WTC11 (cell line): Measurements from ENCODE around the gene RENBP. TPM values are rescaled to one million over a fixed set of nuclear protein-coding genes. Genes with fewer than 3 reads are reported as not detected.

Experiments used
- ATAC-seq: fragments of 200-7000 bp; cut with Tn5 transposase; 2 replicates; pipeline ENCODE4 v1.10.0; 2021; ENCODE audit warnings: mild to moderate bottlenecking, moderate library complexity
- CTCF ChIA-PET: fragments of 300-600 bp; sonication (Branson Sonifier 250); formaldehyde crosslinking; loops from one replicate; lab custom pipeline; 2021; ENCODE audit warnings: antibody characterized with exemption; lab: Charles Lee
- POLR2A ChIA-PET: fragments of 350-600 bp; sonication (Branson Sonifier 250); formaldehyde crosslinking; loops from one replicate; lab custom pipeline; 2021; ENCODE audit warnings: antibody characterized with exemption; lab: Charles Lee
- DNase-seq: peaks from one replicate; pipeline ENCODE4 v3.0.0; 2021; ENCODE audit warnings: low spot score
- H3K27ac Mint-ChIP-seq: 2 replicates; pipeline ENCODE4 v1.8.0; 2021; ENCODE audit warnings: mixed read lengths
- H3K27me3 Mint-ChIP-seq: 2 replicates; pipeline ENCODE4 v1.8.0; 2021; ENCODE audit warnings: low read depth, mild to moderate bottlenecking, moderate library complexity, mixed read lengths
- H3K36me3 Mint-ChIP-seq: 2 replicates; pipeline ENCODE4 v1.8.0; 2021; ENCODE audit warnings: mixed read lengths
- H3K4me1 Mint-ChIP-seq: 2 replicates; pipeline ENCODE4 v1.8.0; 2022; ENCODE audit warnings: mixed read lengths
- H3K4me3 Mint-ChIP-seq: 2 replicates; pipeline ENCODE4 v1.8.0; 2021; ENCODE audit warnings: mild to moderate bottlenecking, moderate library complexity, mixed read lengths
- H3K9me3 Mint-ChIP-seq: 2 replicates; pipeline ENCODE4 v1.8.0; 2021; ENCODE audit warnings: mixed read lengths
- ATF1 ChIP-seq: sonication (generic); formaldehyde crosslinking; IDR thresholded peaks from 2 replicates; pipeline ENCODE4 v1.8.1; 2023; ENCODE audit warnings: mild to moderate bottlenecking, moderate library complexity, missing genetic modification reagents
- E2F5 ChIP-seq: sonication (generic); formaldehyde crosslinking; IDR thresholded peaks from 2 replicates; pipeline ENCODE4 v1.8.1; 2022; ENCODE audit warnings: mild to moderate bottlenecking, moderate library complexity, missing genetic modification reagents
- HMGXB4 ChIP-seq: sonication (generic); formaldehyde crosslinking; IDR thresholded peaks from 2 replicates; pipeline ENCODE4 v1.8.1; 2023; ENCODE audit warnings: mild to moderate bottlenecking, moderate library complexity, missing genetic modification reagents
- IRF1 ChIP-seq: sonication (generic); formaldehyde crosslinking; IDR thresholded peaks from 2 replicates; pipeline ENCODE4 v1.8.0; 2023; ENCODE audit warnings: missing genetic modification reagents
- MXD4 ChIP-seq: fragments of 250-450 bp; sonication (Bioruptor Pico); IDR thresholded peaks from 2 replicates; pipeline ENCODE4 v1.8.0; 2021; ENCODE audit warnings: mild to moderate bottlenecking, moderate library complexity, borderline replicate concordance
- MYBL2 ChIP-seq: sonication (generic); formaldehyde crosslinking; IDR thresholded peaks from 2 replicates; pipeline ENCODE4 v1.8.1; 2023; ENCODE audit warnings: mild to moderate bottlenecking, moderate library complexity, missing genetic modification reagents
- NFE2L1 ChIP-seq: sonication (generic); formaldehyde crosslinking; IDR thresholded peaks from 2 replicates; pipeline ENCODE4 v1.8.1; 2023; ENCODE audit warnings: missing genetic modification reagents
- NR1H2 ChIP-seq: sonication (generic); formaldehyde crosslinking; IDR thresholded peaks from 2 replicates; pipeline ENCODE4 v1.9.0; 2021; ENCODE audit warnings: mild to moderate bottlenecking, moderate library complexity, missing genetic modification reagents
- SMAD3 ChIP-seq: sonication (generic); formaldehyde crosslinking; IDR thresholded peaks from 2 replicates; pipeline ENCODE4 v1.8.0; 2022; ENCODE audit warnings: missing genetic modification reagents, mild to moderate bottlenecking, borderline replicate concordance
- SP1 ChIP-seq: sonication (generic); formaldehyde crosslinking; conservative IDR thresholded peaks from 2 replicates; pipeline ENCODE4 v1.8.1; 2022; ENCODE audit warnings: missing genetic modification reagents
- ZBTB21 ChIP-seq: sonication (generic); formaldehyde crosslinking; IDR thresholded peaks from 2 replicates; pipeline ENCODE4 v1.8.1; 2023; ENCODE audit warnings: mild to moderate bottlenecking, missing genetic modification reagents, borderline replicate concordance
- ZNF121 ChIP-seq: sonication (generic); formaldehyde crosslinking; IDR thresholded peaks from 2 replicates; pipeline ENCODE4 v1.8.0; 2023; ENCODE audit warnings: missing genetic modification reagents
- ZNF138 ChIP-seq: sonication (generic); formaldehyde crosslinking; conservative IDR thresholded peaks from 2 replicates; pipeline ENCODE4 v1.8.1; 2022; ENCODE audit warnings: mild to moderate bottlenecking, moderate library complexity, missing genetic modification reagents
- ZNF263 ChIP-seq: sonication (generic); formaldehyde crosslinking; IDR thresholded peaks from 2 replicates; pipeline ENCODE4 v1.8.1; 2022; ENCODE audit warnings: low read depth, mild to moderate bottlenecking, moderate library complexity, missing genetic modification reagents
- ZNF416 ChIP-seq: fragments of 250-450 bp; sonication (Bioruptor Pico); IDR thresholded peaks from 2 replicates; pipeline ENCODE4 v1.9.0; 2021; ENCODE audit warnings: mild to moderate bottlenecking, inconsistent platforms
- total RNA-seq: library from RNA; stranded (reverse); gene quantifications from 3 replicates; pipeline ENCODE4 v1.2.3, GENCODE V29; 2021
- TF ChIP-seq, protein P1 (sequence below): sonication (generic); formaldehyde crosslinking; IDR thresholded peaks from 2 replicates; pipeline ENCODE4 v1.8.0; 2022; ENCODE audit warnings: mild to moderate bottlenecking, missing genetic modification reagents
- TF ChIP-seq, protein P2 (sequence below): sonication (generic); formaldehyde crosslinking; IDR thresholded peaks from 2 replicates; pipeline ENCODE4 v1.8.1; 2022; ENCODE audit warnings: low read depth, mild to moderate bottlenecking, moderate library complexity, missing genetic modification reagents, borderline replicate concordance
- TF ChIP-seq, protein P3 (sequence below): sonication (generic); formaldehyde crosslinking; conservative IDR thresholded peaks from 2 replicates; pipeline ENCODE4 v1.8.1; 2023; ENCODE audit warnings: mild to moderate bottlenecking, low read depth, missing genetic modification reagents, moderate library complexity

Gene RENBP
- total RNA-seq, 1 experiment from 2014 or later = 14.0 TPM

GRCh38 chrX:153922932-153923857, 21.2 kb downstream of the RENBP start:
- Mint-ChIP-seq H3K27me3 (no peaks in the 10 kb centered on the region), H3K4me3 (no peak overlapping the region), H3K9me3 (no peaks in the 10 kb centered on the region), H3K27ac (no peak overlapping the region), H3K4me1 (peaks cover 23% of the 10 kb centered on the region)
- POLR2A ChIA-PET = interaction anchor here (1.3 kb wide), 1 partner anchor 11 kb away, joined by 3 read pairs; no protein-coding TSS in a partner anchor
- ATAC-seq = peak; percentile 10; the same call in 1 of the 2 replicates
- CTCF ChIA-PET = interaction anchor here (0.6 to 6.9 kb wide), 21 partner anchors 11 to 414 kb away, joined by 3 to 116 read pairs (median 5); partner anchors contain the start of genes NAA10 and RENBP
- no peak for TF ChIP-seq MXD4 (CRISPR knock-in tag)
- TF ChIP-seq HMGXB4 = no peak
- TF ChIP-seq, protein P1, sequence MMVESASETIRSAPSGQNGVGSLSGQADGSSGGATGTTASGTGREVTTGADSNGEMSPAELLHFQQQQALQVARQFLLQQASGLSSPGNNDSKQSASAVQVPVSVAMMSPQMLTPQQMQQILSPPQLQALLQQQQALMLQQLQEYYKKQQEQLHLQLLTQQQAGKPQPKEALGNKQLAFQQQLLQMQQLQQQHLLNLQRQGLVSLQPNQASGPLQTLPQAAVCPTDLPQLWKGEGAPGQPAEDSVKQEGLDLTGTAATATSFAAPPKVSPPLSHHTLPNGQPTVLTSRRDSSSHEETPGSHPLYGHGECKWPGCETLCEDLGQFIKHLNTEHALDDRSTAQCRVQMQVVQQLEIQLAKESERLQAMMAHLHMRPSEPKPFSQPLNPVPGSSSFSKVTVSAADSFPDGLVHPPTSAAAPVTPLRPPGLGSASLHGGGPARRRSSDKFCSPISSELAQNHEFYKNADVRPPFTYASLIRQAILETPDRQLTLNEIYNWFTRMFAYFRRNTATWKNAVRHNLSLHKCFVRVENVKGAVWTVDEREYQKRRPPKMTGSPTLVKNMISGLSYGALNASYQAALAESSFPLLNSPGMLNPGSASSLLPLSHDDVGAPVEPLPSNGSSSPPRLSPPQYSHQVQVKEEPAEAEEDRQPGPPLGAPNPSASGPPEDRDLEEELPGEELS (CRISPR knock-in tag) = no peak
- no peak for TF ChIP-seq SP1
- TF ChIP-seq ZNF263 = no peak
- TF ChIP-seq, protein P2, sequence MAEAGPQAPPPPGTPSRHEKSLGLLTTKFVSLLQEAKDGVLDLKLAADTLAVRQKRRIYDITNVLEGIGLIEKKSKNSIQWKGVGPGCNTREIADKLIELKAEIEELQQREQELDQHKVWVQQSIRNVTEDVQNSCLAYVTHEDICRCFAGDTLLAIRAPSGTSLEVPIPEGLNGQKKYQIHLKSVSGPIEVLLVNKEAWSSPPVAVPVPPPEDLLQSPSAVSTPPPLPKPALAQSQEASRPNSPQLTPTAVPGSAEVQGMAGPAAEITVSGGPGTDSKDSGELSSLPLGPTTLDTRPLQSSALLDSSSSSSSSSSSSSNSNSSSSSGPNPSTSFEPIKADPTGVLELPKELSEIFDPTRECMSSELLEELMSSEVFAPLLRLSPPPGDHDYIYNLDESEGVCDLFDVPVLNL (CRISPR knock-in tag) = no peak
- TF ChIP-seq ZNF138 = no peak
- TF ChIP-seq, protein P3, sequence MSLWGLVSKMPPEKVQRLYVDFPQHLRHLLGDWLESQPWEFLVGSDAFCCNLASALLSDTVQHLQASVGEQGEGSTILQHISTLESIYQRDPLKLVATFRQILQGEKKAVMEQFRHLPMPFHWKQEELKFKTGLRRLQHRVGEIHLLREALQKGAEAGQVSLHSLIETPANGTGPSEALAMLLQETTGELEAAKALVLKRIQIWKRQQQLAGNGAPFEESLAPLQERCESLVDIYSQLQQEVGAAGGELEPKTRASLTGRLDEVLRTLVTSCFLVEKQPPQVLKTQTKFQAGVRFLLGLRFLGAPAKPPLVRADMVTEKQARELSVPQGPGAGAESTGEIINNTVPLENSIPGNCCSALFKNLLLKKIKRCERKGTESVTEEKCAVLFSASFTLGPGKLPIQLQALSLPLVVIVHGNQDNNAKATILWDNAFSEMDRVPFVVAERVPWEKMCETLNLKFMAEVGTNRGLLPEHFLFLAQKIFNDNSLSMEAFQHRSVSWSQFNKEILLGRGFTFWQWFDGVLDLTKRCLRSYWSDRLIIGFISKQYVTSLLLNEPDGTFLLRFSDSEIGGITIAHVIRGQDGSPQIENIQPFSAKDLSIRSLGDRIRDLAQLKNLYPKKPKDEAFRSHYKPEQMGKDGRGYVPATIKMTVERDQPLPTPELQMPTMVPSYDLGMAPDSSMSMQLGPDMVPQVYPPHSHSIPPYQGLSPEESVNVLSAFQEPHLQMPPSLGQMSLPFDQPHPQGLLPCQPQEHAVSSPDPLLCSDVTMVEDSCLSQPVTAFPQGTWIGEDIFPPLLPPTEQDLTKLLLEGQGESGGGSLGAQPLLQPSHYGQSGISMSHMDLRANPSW (CRISPR knock-in tag) = no peak
- no peak for TF ChIP-seq NFE2L1 (CRISPR knock-in tag)
- TF ChIP-seq E2F5 (CRISPR knock-in tag) = no peak
- TF ChIP-seq ZBTB21 (CRISPR knock-in tag) = no peak
- no peak for TF ChIP-seq NR1H2
- TF ChIP-seq ZNF121 = no peak
- no peak for TF ChIP-seq MYBL2 (CRISPR knock-in tag)
- no peak for TF ChIP-seq SMAD3 (CRISPR knock-in tag)
- no peak for TF ChIP-seq IRF1 (CRISPR knock-in tag)
- TF ChIP-seq ZNF416 (CRISPR knock-in tag) = no peak
- no peak for TF ChIP-seq ATF1 (CRISPR knock-in tag)
- TF ChIP-seq, all 79 proteins: peak for 0
- DNase-seq = no peak
- H3K36me3 Mint-ChIP-seq = 0 out of 2 replicates have a peak, but pooled peaks cover 7% of the 10 kb centered on the region
